OCI-LY3 (cell line): Measurements from ENCODE around the gene SCAMP3.
"Not testable (repeated sequence)": the region's sequence is repeated elsewhere in the genome, so short reads cannot be mapped to it uniquely, and the experiment has no call there.

Experiments
- H2AFZ ChIP-seq: fragments of 200-600, 300-600 bp; shearing (Covaris generic); 2 replicates; pipeline ENCODE4 v1.6.0; 2014; ENCODE audit warnings: antibody characterized with exemption, low read depth, low read length
- H3K27ac ChIP-seq: fragments of 200-600, 300-600 bp; sonication (generic); 2 replicates; pipeline ENCODE4 v1.5.1; 2014; ENCODE audit warnings: mild to moderate bottlenecking, low read length, moderate library complexity, mixed read lengths
- H3K27me3 ChIP-seq: fragments of 200-600, 300-600 bp; sonication (generic); 2 replicates; pipeline ENCODE4 v1.6.1; 2014; ENCODE audit warnings: low read depth, low read length, mixed read lengths
- H3K36me3 ChIP-seq: fragments of 200-600, 300-600 bp; sonication (generic); replicated peaks from 2 replicates; pipeline ENCODE3; 2014; ENCODE audit warnings: low read depth, low read length, mixed read lengths
- H3K4me1 ChIP-seq: fragments of 300-600, 200-600 bp; sonication (generic); 2 replicates; pipeline ENCODE4 v1.6.1; 2014; ENCODE audit warnings: low read length, mixed read lengths
- H3K4me2 ChIP-seq: fragments of 200-600, 300-600 bp; sonication (generic); 2 replicates; pipeline ENCODE4 v1.6.1; 2014; ENCODE audit warnings: low read length, mixed read lengths
- H3K4me3 ChIP-seq: fragments of 300-600, 200-600 bp; sonication (generic); 2 replicates; pipeline ENCODE4 v1.5.1; 2014; ENCODE audit warnings: antibody characterized with exemption, mild to moderate bottlenecking, low read length, moderate library complexity
- H3K79me2 ChIP-seq: fragments of 300-600, 200-600 bp; shearing (Covaris generic); 2 replicates; pipeline ENCODE4 v1.6.1; 2014; ENCODE audit warnings: mild to moderate bottlenecking, low read length, mixed read lengths
- H3K9ac ChIP-seq: fragments of 300-600, 200-600 bp; shearing (Covaris generic); 2 replicates; pipeline ENCODE4 v1.6.0; 2014; ENCODE audit warnings: mild to moderate bottlenecking, low read length, moderate library complexity
- H3K9me3 ChIP-seq: fragments of 200-600, 300-600 bp; shearing (Covaris generic); 2 replicates; pipeline ENCODE4 v1.6.1; 2014; ENCODE audit warnings: low read length, mixed read lengths; ENCODE audit not compliant: insufficient read depth
- H4K20me1 ChIP-seq: fragments of 200-600, 300-600 bp; sonication (generic); 2 replicates; pipeline ENCODE4 v1.6.1; 2016; ENCODE audit warnings: low read length, mixed read lengths; ENCODE audit not compliant: insufficient read depth
- EZH2phosphoT487 ChIP-seq: fragments of 200-600 bp; shearing (Covaris generic); IDR thresholded peaks from 2 replicates; pipeline ENCODE4 v1.6.1; 2018; ENCODE audit warnings: antibody characterized with exemption, mixed run types, low read depth
- TF ChIP-seq, protein P1 (sequence below): fragments of 200-600, 300-600 bp; sonication (generic); IDR thresholded peaks from 2 replicates; pipeline ENCODE4 v1.5.1; 2014; ENCODE audit warnings: antibody characterized with exemption, low read length, low read depth

SCAMP3 gene

DNA sequence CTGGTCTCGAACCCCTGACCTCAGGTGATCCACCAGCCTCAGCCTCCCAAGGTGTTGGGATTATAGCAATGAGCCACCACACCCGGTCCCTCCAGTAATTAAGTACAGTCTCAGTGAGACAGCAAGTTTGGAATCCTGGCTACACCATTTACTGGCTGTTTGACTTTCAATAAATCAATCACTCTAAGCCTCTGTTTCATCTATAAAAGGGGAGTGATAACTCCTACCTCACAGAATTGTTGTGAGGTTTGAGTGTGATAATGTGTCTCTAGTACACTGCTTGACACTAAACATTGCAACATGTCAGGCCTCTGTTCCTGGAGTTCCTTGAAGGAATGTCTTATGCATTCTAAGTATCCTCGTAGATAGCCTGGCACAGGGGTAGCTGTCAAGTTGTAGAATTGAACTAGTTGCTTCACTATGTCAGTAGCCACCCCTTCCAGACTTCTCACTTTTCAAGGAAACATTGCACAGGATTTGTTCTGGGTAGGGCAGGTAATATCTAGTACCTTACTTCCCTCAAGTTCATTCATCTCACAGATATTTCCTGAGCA is 19.3 kb downstream of the SCAMP3 start:
- peak overlapping the region; percentile 78 for H3K4me2 ChIP-seq

GRCh38 chr1:155241841-155242264 is 20.3 kb downstream of the SCAMP3 start:
- Histone ChIP-seq H3K9me3 (no peaks in the 10 kb centered on the region), H3K4me2 (peak overlapping the region; percentile 63; the same call in 1 of the 2 replicates), H3K79me2 (peaks cover 8% of the 10 kb centered on the region), H2AFZ (no peak overlapping the region), H3K27me3 (no peaks in the 10 kb centered on the region), H3K9ac (no peak overlapping the region), H4K20me1 (no peaks in the 10 kb centered on the region), H3K4me1 (peaks cover 27% of the 10 kb centered on the region), H3K4me3 (no peak overlapping the region), H3K36me3 (peaks cover 3% of the 10 kb centered on the region), H3K27ac (no peak overlapping the region)
- no peak for TF ChIP-seq EZH2phosphoT487
- TF ChIP-seq, protein P1, sequence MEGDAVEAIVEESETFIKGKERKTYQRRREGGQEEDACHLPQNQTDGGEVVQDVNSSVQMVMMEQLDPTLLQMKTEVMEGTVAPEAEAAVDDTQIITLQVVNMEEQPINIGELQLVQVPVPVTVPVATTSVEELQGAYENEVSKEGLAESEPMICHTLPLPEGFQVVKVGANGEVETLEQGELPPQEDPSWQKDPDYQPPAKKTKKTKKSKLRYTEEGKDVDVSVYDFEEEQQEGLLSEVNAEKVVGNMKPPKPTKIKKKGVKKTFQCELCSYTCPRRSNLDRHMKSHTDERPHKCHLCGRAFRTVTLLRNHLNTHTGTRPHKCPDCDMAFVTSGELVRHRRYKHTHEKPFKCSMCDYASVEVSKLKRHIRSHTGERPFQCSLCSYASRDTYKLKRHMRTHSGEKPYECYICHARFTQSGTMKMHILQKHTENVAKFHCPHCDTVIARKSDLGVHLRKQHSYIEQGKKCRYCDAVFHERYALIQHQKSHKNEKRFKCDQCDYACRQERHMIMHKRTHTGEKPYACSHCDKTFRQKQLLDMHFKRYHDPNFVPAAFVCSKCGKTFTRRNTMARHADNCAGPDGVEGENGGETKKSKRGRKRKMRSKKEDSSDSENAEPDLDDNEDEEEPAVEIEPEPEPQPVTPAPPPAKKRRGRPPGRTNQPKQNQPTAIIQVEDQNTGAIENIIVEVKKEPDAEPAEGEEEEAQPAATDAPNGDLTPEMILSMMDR: no peak

More for the DNA sequence above, 19.3 kb downstream of the SCAMP3 start:
- Histone ChIP-seq H3K4me1 (peaks cover 27% of the 10 kb centered on the region), H3K9ac (no peak overlapping the region), H3K4me3 (peak overlapping the region; percentile 79), H3K27ac (no peak overlapping the region), H3K36me3 (peaks cover 9% of the 10 kb centered on the region), H3K27me3 (no peaks in the 10 kb centered on the region), H2AFZ (no peak overlapping the region), H3K9me3 (no peaks in the 10 kb centered on the region), H3K79me2 (peaks cover 8% of the 10 kb centered on the region), H4K20me1 (no peaks in the 10 kb centered on the region)
- TF ChIP-seq, protein P1: no peak
- TF ChIP-seq EZH2phosphoT487: no peak

GRCh38 chr1:155241069-155241679 is 21.0 kb downstream of the SCAMP3 start:
- Histone ChIP-seq H3K4me3 (peak overlapping the region; percentile 75), H4K20me1 (no peaks in the 10 kb centered on the region), H3K4me1 (peaks cover 27% of the 10 kb centered on the region), H3K36me3 (no peaks in the 10 kb centered on the region), H3K9me3 (no peaks in the 10 kb centered on the region), H3K27me3 (no peaks in the 10 kb centered on the region), H3K4me2 (peak overlapping the region; percentile 63), H3K79me2 (peaks cover 8% of the 10 kb centered on the region), H3K27ac (no peak overlapping the region), H3K9ac (0 out of 2 replicates have a peak overlapping the region, but pooled peaks have one; percentile 17), H2AFZ (peak overlapping the region; percentile 70; the same call in 1 of the 2 replicates)
- TF ChIP-seq, protein P1: no peak

GRCh38 chr1:155236451-155236850 is 25.7 kb downstream of the SCAMP3 start:
- Histone ChIP-seq H4K20me1 (no peaks in the 10 kb centered on the region), H3K9ac (no peak overlapping the region), H3K27me3 (no peaks in the 10 kb centered on the region), H3K36me3 (no peaks in the 10 kb centered on the region), H3K79me2 (no peaks in the 10 kb centered on the region), H3K4me3 (no peak overlapping the region), H3K4me1 (peaks cover 7% of the 10 kb centered on the region), H3K4me2 (no peak overlapping the region), H3K27ac (no peak overlapping the region), H3K9me3 (no peaks in the 10 kb centered on the region), H2AFZ (no peak overlapping the region)
- no peak for TF ChIP-seq EZH2phosphoT487
- TF ChIP-seq, protein P1: no peak

DNA sequence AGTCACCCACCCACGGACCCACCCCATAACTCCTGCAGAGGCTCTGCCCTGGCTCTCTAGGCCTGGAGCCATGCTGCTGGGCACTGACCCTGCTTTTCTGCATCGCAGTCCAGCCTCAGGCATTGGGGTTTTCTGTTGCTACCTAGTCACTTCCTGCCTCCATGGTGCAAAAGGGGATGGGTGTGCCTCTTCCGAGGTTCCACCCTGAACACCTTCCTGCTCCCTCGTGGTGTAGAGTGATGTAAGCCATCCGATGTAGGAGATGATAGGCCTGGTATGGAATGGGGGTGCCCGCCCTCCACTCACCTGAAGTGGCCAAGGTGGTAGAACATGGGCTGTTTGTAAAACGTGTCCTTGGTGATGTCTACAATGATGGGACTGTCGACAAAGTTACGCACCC is 26.8 kb downstream of the SCAMP3 start:
- not testable (repeated sequence) for H3K79me2 ChIP-seq, H3K27ac ChIP-seq, H4K20me1 ChIP-seq, H2AFZ ChIP-seq, H3K4me2 ChIP-seq, H3K9me3 ChIP-seq, H3K4me3 ChIP-seq, H3K36me3 ChIP-seq, H3K27me3 ChIP-seq, H3K9ac ChIP-seq, H3K4me1 ChIP-seq

GRCh38 chr1:155233502-155233901 is 28.7 kb downstream of the SCAMP3 start:
- not testable (repeated sequence) for H3K9me3 ChIP-seq, H3K27me3 ChIP-seq, H3K27ac ChIP-seq, H3K9ac ChIP-seq, H3K79me2 ChIP-seq, H3K4me1 ChIP-seq, H4K20me1 ChIP-seq, H2AFZ ChIP-seq, H3K4me2 ChIP-seq, H3K4me3 ChIP-seq, H3K36me3 ChIP-seq
